ENCODE data around the gene MPP2.
A peak's percentile ranks its signal among the peaks of the same experiment; 100 is the strongest.

MPP2 gene

GRCh38 chr17:43905985-43906852 is 1.1 kb downstream of the MPP2 start (continued):
- no peak for TF ChIP-seq ZBTB49 (tag by site-specific recombination; IDR thresholded peaks at IDR 0.05; ENCODE audit: low read depth)
- peak; percentile 53; the same call in 1 of the 2 replicates for TF ChIP-seq PRDM4 (tag by site-specific recombination; IDR thresholded peaks at IDR 0.05)
- TF ChIP-seq MYNN (tag by site-specific recombination; IDR thresholded peaks at IDR 0.05; ENCODE audit: borderline replicate concordance), result 0 out of 2 replicates have a peak, but pooled peaks have one; percentile 25
- TF ChIP-seq GLI2 (tag by site-specific recombination; IDR thresholded peaks at IDR 0.05; ENCODE audit: borderline replicate concordance, low read depth), result no peak
- TF ChIP-seq ZNF10 (tag by site-specific recombination; IDR thresholded peaks at IDR 0.05), result no peak
- TF ChIP-seq ZNF654 (tag by site-specific recombination; IDR thresholded peaks at IDR 0.05; ENCODE audit: low read depth), result no peak
- peak; percentile 96 for TF ChIP-seq ZBTB17 (tag by site-specific recombination; IDR thresholded peaks at IDR 0.05)
- TF ChIP-seq ZNF521 (tag by site-specific recombination; IDR thresholded peaks at IDR 0.05), result no peak
- TF ChIP-seq INSM2 (tag by site-specific recombination; IDR thresholded peaks at IDR 0.05), result 0 out of 2 replicates have a peak, but pooled peaks have one; percentile 23
- TF ChIP-seq ZNF202 (tag by site-specific recombination; IDR thresholded peaks at IDR 0.05; ENCODE audit: borderline replicate concordance), result no peak
- TF ChIP-seq ZNF600 (tag by site-specific recombination; IDR thresholded peaks at IDR 0.05), result peak; percentile 88
- 0 out of 2 replicates have a peak, but pooled peaks have one; percentile 20 for TF ChIP-seq ZFP37 (tag by site-specific recombination; IDR thresholded peaks at IDR 0.05)
- 0 out of 2 replicates have a peak, but pooled peaks have one; percentile 15 for TF ChIP-seq YY2 (tag by site-specific recombination; IDR thresholded peaks at IDR 0.05)
- TF ChIP-seq ZBTB10 (tag by site-specific recombination; IDR thresholded peaks at IDR 0.05), result peak; percentile 38; the same call in 1 of the 2 replicates
- no peak for TF ChIP-seq ZNF623 (tag by site-specific recombination; IDR thresholded peaks at IDR 0.05)
- peak; percentile 43; the same call in 1 of the 2 replicates for TF ChIP-seq PRDM1 (tag by site-specific recombination; IDR thresholded peaks at IDR 0.05)
- TF ChIP-seq ZNF394 (tag by site-specific recombination; IDR thresholded peaks at IDR 0.05; ENCODE audit: borderline replicate concordance), result peak; percentile 31; the same call in 1 of the 2 replicates
- TF ChIP-seq ZNF626 (tag by site-specific recombination; IDR thresholded peaks at IDR 0.05), result no peak
- 0 out of 2 replicates have a peak, but pooled peaks have one; percentile 15 for TF ChIP-seq IKZF3 (tag by site-specific recombination; IDR thresholded peaks at IDR 0.05)
- TF ChIP-seq ZNF341 (tag by site-specific recombination; IDR thresholded peaks at IDR 0.05; ENCODE audit: low read depth), result peak; percentile 49
- TF ChIP-seq ZNF629 (tag by site-specific recombination; IDR thresholded peaks at IDR 0.05), result peak; percentile 81
- no peak for TF ChIP-seq ZNF548 (tag by site-specific recombination; IDR thresholded peaks at IDR 0.05)
- peak; percentile 97 for TF ChIP-seq PRDM10 (tag by site-specific recombination; IDR thresholded peaks at IDR 0.05)
- TF ChIP-seq ZBTB48 (tag by site-specific recombination; IDR thresholded peaks at IDR 0.05), result peak; percentile 87
- TF ChIP-seq TRIM28 (IDR thresholded peaks at IDR 0.05; ENCODE audit: borderline replicate concordance, low read length), result no peak
- TF ChIP-seq ZNF785 (tag by site-specific recombination; IDR thresholded peaks at IDR 0.05), result no peak
